PC-3 (cell line): ENCODE results near the gene KCNIP2.

Source experiments
- EZH2 ChIP-seq: fragments of 300-600 bp; sonication (generic); IDR thresholded peaks from one replicate; pipeline ENCODE4 v1.6.1; 2017; ENCODE audit warnings: antibody characterized with exemption, mild to moderate bottlenecking, low read length; ENCODE audit not compliant: unreplicated experiment
- TF ChIP-seq, protein P1 (sequence below): fragments of 300-600 bp; sonication (generic); conservative IDR thresholded peaks from 2 replicates; pipeline ENCODE4 v1.5.1; 2017; ENCODE audit warnings: antibody characterized with exemption, low read depth, mild to moderate bottlenecking, low read length

DNA sequence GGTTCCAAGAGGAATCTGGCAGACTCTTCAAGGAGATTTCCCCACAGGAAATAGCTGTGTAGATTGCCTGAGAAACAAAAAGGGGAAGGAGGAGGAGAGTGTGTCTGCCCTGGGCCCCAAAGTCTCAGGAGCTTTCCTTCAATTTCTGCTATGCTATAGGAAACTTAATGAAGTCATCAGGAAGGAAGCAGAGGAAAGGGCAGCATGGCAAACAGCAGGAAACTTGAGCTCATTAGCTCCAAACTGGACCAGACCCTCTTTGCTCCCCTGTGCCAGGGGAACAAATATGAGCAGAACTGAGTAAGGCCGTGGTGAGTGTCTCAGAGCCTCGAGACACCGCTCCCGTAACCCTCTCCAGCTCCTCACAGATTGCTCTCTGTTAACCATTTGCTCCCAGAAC is 4.8 kb upstream of the KCNIP2 start:
- TF ChIP-seq EZH2 = no peak
- TF ChIP-seq, protein P1, sequence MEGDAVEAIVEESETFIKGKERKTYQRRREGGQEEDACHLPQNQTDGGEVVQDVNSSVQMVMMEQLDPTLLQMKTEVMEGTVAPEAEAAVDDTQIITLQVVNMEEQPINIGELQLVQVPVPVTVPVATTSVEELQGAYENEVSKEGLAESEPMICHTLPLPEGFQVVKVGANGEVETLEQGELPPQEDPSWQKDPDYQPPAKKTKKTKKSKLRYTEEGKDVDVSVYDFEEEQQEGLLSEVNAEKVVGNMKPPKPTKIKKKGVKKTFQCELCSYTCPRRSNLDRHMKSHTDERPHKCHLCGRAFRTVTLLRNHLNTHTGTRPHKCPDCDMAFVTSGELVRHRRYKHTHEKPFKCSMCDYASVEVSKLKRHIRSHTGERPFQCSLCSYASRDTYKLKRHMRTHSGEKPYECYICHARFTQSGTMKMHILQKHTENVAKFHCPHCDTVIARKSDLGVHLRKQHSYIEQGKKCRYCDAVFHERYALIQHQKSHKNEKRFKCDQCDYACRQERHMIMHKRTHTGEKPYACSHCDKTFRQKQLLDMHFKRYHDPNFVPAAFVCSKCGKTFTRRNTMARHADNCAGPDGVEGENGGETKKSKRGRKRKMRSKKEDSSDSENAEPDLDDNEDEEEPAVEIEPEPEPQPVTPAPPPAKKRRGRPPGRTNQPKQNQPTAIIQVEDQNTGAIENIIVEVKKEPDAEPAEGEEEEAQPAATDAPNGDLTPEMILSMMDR = no peak
